NCI-H1436 treated with DMSO at 0.1 percent for 48 hours (cell line): ENCODE results near the gene TRRAP.

Source experiments
- DNase-seq: peaks from one replicate; lab custom pipeline; 2025; lab: John Stamatoyannopoulos, UW

The TRRAP gene

DNA sequence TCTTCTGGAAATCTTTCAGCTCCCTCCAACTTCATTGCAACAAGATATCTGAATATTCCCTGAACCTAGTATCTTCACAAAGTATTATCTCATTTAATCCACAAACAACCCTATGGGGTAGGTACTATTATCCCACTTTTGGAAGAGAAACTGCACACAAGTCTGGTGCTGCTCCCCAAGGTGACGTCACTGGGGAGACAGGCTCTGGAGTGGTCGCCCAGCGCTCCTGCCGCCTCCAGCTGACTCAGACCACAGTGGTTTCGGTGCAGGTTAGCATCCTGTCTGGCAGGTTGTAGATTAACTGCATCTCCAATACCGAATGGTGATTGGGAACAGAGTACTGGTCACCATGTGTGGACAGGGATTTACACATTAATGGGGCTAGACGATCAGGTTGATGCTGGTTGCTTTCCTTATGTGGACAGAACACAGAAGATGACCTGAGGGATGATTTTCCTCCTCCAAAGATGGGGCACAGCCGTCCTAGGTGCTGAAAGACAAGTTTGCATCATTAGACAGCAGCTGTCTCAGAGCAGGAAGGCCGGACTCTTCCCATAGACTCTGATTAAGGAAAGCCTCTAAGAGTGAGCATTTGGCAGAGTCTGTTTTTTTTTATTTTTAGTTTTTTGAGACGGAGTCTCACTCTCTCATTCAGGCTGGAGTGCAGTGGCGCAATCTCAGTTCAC lies 128.6 kb downstream of the TRRAP start:
- no peak for DNase-seq

DNA sequence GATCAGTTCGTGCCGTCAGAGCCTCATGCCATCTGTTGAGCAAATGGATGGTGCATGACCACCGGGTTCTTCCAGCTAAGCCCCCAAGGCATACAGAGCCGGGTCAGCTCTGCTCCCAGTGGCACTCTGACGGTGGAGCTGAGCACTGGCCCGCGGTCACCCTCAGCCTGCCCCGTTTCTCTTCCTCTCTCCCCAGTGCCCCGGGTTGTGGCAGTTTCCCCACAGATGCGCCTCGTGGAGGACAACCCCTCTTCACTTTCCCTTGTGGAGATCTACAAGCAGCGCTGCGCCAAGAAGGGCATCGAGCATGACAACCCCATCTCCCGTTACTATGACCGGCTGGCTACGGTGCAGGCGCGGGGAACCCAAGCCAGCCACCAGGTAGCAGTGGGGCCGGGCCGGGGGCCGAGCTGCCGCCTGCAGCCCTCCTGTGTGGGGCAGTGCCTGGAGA lies 129.9 kb downstream of the TRRAP start:
- DNase-seq, result no peak

DNA sequence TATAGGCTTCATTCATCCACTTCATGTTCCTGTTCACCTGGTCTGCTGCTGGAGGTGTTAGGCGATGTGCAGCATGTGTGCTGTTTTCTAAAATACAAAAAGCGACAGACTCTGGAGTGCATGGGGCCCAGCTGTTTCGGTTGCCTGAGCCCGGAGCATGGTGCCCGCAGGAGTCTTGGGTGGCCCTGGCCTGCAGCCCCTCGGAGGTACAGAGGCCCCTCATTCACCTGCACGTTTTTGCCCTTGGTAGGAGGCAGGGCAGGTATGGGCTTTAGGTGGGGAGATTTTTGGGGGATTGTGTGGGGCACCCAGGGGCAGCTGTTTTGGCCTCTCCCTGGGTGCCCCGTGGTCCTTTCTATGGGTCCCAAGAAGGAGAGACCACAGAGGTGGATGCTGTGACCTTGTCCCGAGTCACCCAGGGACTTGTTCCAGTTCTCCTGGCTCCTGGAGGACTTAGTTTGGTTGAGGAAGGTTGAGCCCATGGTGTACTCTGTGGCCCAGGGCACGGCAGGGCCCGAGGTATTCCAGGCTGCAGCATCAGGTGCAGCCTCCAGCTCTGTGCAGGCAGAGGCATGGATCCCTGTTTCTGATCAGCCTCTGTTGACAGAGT lies 130.7 kb downstream of the TRRAP start:
- DNase-seq, result no peak

DNA sequence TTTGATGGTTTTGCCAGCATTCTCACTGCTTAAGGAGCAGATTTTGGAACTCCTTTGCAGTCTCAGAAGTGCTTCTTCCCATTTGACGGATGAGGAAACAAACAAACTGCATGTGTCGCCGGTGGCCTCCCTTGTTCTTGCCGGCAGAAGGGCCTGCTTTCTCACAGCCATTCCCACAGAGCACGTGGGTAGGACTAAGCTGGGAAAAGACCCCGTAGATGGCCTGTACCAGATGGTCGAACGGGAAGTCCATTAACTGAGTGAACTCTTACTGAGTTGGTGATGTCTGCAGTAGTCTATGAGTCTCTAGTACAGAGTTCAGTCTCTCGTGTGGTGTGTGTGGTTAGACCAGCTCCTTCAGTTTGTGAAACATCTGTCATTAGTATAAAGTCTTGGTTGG lies 131.9 kb downstream of the TRRAP start:
- no peak for DNase-seq

DNA sequence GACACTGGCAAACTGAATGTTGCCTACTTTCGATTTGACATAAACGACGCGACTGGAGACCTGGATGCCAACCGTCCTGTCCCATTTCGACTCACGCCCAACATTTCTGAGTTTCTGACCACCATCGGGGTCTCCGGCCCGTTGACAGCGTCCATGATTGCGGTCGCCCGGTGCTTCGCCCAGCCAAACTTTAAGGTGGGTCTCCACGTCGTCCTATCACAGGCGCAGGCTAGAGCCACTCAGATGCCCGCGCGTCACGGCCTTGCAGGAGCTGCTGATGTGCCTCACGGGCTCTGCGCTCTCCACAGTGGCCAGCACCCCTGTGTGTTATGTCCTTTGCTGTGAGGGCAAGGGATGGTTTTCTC lies 133.0 kb downstream of the TRRAP start:
- no peak for DNase-seq

DNA sequence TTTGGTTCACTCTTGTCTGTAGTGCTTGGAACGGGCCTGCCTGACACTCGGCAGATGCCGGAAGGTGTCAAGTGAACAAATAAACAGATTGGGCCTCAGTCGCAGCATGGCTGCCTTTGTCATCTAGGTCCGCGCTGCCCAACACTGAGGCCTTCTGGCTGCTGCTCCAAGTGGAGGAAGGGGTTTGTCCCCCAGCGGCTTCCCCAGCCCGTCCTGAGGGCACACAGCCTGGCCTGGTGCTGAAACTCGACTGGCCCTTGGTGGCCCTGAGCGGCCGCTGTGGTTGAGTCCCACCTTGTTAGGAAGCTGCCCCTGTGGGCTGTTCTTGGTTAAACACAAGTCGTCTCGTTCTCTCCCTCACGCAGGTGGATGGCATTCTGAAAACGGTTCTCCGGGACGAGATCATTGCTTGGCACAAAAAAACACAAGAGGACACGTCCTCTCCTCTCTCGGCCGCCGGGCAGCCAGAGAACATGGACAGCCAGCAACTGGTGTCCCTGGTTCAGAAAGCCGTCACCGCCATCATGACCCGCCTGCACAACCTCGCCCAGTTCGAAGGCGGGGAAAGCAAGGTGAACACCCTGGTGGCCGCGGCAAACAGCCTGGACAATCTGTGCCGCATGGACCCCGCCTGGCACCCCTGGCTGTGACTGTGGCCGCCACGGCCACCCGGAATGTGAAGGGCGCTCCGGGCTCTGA lies 133.5 kb downstream of the TRRAP start:
- no peak for DNase-seq

DNA sequence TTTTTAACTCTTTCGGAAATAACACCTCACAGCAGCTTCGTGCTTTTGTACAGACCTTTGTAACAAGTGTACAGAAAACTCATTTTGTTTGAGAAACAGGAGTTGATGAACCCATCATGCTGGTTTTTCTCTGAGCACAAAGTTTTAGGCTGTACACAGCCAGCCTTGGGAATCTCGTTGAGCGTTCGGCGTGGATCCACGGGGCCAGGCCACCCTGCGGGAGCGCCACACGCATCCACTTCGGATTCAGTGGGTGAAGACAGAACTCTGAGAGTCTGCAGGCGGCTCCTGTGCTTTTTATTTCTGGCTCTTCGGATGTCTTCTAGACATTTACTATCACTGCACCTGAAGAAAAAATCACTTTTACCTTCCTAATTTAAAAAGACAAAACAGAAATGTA lies 134.4 kb downstream of the TRRAP start:
- no peak for DNase-seq

DNA sequence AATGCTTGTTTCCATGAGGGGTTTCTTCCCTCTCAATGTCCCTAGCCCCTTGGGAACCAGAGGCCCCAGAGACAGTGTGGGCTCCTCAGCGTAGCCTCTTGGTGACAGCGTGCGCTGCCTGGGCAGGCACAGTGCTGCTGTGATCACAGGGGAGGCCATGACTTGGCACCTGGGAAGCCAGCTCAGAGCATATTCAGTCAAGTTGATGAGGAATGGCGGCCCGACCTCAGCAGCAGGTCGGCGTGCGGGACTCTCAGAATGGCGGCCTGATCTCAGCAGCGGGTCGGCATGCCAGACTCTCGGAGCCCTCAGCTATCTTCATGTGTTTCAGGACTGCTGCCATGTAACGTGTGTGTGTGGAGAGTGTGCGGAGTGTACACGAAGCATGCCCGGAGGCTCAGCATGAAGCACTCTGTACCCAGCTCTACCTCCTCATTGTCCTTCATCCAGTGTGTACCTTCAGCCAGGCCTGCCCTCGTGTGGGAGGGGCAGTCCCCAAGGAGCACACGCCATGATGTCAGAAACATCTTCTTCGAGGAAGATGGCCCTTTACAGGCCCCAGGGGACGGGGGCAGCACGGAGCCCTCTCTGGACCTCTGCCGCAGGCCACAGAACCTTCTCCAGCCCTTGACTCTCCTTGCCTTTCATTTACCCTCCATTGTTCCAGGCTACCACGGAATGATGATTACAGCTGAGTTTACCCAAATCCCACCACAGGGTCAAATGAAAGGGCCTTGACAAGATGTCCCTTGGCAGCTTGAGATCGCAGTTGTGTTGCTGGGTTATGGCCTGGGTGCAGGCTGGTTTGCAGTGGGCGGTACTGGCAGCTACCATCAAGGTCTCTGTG lies 135.2 kb downstream of the TRRAP start:
- no peak for DNase-seq

DNA sequence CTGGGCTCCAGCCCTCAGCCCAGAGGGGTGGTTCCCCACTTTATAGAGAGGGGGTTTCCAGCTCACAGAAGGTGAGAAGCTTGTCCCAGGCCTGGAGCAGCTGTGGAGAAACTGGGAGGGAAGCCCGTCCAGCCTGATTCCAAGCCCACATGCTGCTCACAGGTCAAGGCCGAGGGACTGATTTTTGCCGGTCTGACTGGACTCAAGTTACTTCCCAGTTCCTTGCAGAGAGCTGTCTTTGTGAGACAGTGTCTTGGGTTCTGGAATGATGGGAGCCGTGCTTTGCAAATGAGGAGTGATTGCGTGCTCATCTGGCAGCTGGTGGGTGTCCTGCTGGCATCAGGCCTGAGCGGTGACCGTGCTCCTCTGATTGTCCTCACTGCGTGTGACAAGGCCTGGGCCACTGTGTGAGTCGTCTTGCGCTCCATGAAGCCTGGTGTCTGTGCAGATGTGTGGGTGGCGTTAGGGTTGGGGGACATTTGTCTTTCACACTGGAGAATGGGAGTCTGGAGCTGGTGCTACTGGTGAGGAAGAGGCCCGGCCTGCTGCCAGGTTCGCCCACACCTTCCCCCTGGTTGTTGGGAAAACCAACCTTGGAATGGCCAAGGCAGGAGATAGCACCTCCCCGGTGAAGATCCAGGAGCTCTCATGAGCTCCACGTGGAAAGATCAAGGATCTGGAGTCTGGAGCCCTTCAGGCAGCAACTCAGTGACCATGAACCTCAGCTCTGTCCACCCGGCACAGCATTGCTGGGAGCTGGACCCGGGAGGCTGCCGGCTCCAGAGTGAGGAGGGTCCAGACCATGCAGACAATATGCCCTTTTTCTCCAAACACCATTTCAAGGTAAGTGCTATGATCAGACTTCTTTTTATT lies 136.0 kb downstream of the TRRAP start:
- DNase-seq, result no peak

DNA sequence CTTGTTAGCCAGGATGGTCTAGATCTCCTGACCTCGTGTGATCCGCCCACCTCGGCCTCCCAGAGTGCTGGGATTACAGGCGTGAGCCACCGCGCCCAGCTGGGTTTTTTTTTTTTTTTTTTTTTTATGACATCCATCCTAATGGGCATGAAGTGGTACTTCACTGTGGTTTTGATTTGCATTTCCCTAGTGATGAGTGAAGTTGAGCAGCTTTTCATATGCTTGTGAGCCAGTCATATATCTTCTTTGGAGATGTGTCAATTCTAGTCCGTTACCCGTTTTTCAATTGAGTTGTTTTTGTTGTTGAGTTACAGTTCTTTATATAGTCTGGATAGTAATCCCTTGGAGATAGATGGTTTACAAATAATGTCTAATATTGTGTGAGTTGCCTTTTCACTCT lies 137.9 kb downstream of the TRRAP start:
- no peak for DNase-seq

DNA sequence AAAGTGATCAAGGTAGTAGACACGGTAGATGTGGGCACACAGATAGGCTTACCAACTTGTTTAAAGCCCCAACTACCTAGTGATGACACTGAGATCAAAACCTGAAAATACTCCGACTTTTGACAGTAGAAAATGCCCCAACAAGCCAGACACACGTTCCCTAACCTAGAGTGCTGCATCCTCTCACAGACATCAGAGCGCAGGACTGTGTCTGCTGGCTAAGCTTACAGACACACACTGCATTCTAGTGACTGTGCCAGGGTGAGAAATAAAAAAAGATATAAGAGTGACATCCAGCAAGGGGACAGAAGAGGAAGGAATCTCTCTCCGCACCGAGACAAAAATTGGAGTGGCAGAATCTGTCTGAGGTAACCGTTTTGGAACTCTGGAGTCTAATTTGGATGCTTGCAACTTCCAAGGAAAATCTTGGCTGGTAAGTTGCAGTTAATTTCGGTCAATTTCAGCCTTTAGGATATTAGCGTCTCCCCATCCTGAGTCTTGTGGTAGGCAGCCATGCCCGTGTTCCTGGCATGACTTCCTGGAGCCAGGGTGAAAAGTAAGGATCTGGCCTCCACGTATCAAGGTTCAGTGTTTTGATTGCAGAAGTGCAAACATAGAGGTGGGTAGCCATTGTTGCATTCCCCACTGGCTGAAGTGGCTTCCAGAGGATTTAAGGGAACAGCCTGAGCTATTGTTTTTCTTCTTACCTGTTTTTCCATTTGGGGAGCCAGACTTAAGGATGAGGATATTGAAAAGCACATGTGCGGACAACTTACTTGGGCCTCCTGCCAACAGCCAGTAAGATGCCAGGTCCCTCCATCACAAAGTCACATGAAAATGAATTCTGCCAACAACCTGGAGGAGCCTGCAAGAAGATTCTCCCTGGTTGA lies 141.4 kb downstream of the TRRAP start:
- DNase-seq, result no peak

DNA sequence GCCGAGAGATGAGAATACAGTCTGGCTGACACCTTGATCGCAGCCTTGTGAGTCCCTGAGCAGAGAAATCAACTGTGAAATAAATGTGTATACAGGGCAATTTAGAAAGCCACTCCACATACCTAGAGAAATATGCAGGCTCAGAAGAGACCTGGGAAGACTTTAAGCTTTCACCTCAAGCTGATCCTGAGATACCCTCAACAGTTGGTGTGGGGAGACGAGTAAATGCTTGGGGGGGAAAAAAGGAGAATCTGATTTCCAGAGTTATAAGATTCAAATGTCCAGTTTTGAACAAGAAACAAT lies 142.0 kb downstream of the TRRAP start:
- DNase-seq, result no peak

DNA sequence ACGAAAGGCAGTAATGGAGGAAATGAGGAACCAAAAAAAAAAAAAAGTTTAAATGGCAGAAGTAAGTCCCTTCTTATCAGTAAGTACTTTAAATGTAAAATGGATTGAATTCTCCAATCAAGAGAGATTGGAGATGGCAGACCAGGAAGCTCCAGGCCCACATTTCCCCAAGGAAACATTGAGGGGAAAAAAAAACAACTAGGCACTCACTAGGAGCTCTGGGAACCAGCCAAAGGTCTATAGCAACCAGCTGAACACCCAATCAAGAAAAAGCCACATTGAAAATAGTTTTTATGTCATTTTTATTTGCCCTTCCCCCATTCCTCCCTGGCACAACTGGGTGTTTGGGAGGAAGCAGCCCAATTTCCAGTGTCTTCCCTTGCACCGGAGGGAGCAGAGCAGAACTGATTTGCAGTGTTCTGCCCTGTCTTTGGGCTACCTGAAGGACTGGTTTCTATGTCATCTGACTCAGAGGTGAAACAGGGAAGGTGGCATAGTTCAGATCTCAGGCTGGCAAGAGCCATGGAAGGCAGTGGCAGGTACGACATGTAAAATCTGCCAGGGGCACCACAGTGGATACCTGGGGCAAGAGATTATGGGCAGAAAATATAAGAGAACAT lies 143.7 kb downstream of the TRRAP start:
- no peak for DNase-seq

DNA sequence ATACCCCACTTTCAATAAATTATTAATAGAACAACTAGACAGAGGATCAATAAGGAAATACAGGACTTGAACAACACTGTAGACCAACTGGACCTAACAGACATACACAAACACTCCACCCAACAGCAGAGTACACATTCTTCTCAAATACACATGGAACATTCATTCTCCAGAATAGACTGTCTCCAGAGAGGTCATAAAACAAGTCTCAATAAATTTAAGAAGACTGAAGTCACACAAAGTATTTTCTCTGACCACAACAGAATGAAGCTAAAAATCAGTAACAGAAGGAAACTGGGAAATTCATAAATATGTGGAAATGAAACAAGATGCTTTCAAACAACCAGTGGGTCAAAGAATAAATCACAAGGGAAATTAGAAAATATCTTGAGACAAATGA lies 145.7 kb downstream of the TRRAP start:
- DNase-seq, result no peak

DNA sequence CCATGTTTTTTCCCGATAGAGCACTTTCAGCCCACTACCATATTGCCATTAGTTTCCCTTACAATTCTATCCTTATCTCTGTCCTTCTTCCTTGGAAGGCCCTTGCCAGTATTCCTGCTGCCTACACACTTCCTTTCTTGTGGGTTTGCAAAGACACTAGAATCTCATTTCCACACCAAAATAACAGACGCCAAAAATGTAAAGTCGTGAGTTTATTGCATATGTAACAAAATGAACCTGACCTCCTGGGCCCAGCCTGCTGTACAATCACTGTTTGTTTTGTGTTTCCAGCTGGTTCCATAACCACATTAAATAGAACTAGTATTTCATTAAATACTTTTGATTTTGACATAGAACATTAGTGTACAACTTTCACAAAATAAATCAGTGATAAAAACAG lies 148.9 kb downstream of the TRRAP start:
- no peak for DNase-seq

DNA sequence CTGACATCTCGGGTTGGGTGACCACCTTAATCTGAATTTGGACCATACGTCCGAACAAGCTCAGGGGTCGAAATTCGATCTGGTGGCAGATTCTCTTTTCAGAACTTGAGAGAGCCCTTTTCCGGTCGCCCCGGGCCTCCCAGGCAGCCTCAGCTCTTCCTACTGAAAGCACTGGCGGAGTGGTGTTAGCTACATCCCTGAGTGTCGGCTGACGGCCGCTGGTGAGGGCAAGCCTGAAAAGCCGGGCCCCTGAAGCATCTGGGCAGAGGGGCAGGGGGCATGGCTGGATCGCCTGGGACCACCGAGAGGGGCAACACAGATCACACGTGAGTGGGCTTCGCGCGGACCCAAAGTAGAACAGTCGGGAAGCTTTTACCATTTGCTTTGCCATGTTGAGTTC lies 149.5 kb downstream of the TRRAP start:
- no peak for DNase-seq

DNA sequence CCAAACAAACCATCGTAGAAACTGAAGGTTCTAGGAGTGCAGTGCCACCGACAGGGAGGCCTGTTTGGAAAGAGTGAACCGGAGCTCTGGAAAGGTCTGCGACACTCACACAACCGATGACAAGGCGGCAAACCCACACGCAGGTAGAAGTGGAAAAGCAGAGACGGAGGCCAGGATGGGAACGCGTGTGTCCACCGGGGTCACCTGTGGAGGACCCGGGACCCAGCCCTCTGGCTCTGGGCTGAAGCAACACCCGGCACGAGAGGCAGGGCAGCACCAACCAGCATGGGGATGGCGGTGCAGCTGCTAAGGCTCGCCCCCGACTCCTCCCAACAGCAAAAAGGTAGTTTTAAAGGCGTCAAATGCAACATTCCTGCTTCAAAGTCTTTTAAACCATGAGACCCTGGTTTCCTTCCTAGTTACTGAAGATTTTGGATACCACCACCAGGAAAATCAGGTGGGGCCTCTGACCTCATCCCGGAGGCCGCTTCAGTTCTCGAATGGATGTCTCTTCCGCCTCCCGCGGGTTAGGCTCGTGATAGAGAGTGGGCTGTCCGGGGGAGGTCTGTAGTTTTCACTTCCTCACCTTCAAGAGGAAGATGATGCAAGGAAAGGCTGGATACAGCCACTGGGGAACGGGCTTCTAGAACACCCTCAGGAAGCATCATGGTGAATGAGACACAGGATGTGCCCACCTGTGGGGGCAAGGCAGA lies 150.1 kb downstream of the TRRAP start:
- no peak for DNase-seq

DNA sequence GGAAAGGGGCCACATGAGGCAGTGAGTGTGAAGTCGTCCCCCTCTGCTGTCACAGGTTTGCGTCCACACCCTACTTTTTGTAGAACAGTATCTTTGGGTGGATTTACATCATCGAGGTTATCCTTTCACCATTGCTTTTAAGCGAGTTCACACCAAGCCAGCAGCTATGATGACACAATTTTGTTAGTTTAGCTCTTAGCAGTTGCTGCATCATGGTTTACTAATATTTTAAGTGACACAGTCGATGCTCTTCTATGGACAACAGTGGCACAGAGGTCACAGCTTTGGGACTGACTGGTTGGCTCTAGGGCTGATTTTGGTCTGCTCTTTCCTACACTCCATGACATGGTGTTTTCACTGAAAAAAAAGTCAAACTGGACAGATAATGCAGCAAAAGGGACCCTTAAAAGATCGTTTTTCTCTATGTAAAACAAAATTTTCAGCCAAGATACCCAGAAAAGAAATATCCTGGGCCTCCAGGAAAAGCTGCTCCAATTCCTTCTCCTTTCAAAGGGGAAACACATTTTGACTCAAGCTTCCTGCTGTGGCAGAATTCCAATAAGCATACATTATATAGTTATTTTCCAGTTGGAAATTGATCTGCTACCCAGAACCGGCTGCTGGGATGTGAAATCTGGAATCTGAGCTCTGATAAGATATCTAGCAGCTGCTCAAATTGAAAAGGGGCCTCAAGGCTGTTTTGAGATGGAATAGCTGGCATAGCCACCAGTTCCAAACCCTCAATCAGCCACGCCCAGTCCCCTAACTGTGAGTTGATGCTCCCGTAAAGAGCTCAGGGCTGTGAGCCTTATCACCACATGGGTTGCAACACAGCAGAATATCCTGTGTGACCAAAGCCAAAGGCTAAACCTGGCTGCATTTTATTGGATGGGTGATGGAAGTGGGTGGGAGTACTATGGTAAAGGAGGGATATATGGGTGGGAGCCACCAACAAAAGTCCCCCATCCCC lies 151.4 kb downstream of the TRRAP start:
- DNase-seq, result no peak
